HUES48 (cell line): ENCODE measurements around the gene PATJ.

ENCODE experiments used
- H3K27ac ChIP-seq: one replicate; pipeline ENCODE4 v1.7.0; 2013; ENCODE audit warnings: low read depth, low read length, inconsistent platforms
- H3K27me3 ChIP-seq: 2 replicates; pipeline ENCODE4 v1.6.1; 2013; ENCODE audit warnings: mild to moderate bottlenecking, low read length; ENCODE audit not compliant: control insufficient read depth, insufficient read depth
- H3K36me3 ChIP-seq: 2 replicates; pipeline ENCODE4 v1.6.1; 2013; ENCODE audit warnings: low read length; ENCODE audit not compliant: control insufficient read depth, insufficient read depth
- H3K4me1 ChIP-seq: 2 replicates; pipeline ENCODE4 v1.6.1; 2013; ENCODE audit warnings: mild to moderate bottlenecking, low read length; ENCODE audit not compliant: control insufficient read depth, insufficient read depth
- H3K4me3 ChIP-seq: 2 replicates; pipeline ENCODE4 v1.5.1; 2013; ENCODE audit warnings: mild to moderate bottlenecking, low read depth, low read length
- H3K9ac ChIP-seq: 2 replicates; pipeline ENCODE4 v1.6.1; 2013; ENCODE audit warnings: mild to moderate bottlenecking, low read depth, low read length, moderate library complexity
- H3K9me3 ChIP-seq: 2 replicates; pipeline ENCODE4 v1.6.1; 2013; ENCODE audit warnings: low read length; ENCODE audit not compliant: control insufficient read depth, insufficient read depth

PATJ gene

DNA sequence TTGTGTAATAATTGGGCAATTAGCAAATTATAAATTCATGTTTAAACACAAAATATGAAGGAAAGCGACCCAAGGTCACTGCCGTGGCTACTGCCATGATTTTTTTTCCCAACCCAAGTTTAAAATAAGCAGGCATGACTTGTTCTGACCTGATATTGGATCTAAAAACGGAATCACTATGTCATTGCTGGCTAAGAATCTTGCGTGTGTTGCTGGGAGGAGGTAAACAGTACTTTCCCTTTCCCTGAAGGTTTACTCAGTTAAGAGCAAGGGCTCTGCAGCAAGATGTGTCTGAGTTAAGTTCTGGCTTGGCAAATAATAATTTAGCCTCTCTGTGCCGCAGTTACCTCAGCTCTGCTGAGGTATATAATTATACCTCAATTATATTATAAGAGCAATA lies 326.7 kb downstream of the PATJ start:
- H3K27ac ChIP-seq: no peak overlapping the region
- peaks cover 6% of the 10 kb centered on the region; the same call in 1 of the 2 replicates for H3K4me1 ChIP-seq
- no peak overlapping the region for H3K4me3 ChIP-seq
- no peaks in the 10 kb centered on the region for H3K27me3 ChIP-seq
- no peaks in the 10 kb centered on the region for H3K36me3 ChIP-seq
- H3K9ac ChIP-seq: no peak overlapping the region
- peaks cover 7% of the 10 kb centered on the region; the same call in 1 of the 2 replicates for H3K9me3 ChIP-seq

DNA sequence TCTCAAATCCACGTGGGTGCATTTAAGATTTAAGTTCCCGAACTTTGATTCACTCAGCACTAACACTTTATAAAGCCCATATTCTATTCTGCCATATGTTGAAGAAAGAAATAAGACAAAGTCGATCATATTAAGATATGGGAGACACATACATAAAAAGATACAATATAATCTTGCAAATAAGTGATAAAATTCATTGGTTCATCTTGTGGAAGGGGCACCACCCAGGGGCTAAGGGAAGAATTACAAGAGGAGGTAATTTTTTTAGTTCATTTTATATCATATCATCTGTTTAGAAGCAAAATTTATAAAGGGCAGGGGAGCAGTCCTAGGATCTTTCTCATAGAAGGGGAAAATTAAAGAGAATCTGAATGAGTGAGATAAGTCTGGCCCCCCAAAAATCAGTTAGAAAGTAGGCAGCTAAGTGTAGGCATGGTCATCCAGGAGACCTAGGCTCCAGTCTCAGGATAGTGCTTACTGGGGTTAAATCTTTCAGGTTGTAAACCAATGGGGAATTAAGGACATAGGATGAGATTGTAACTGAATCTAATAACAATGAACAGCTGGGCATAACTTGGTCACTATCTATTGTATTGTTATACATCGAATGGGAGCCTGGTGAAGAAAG lies 328.2 kb downstream of the PATJ start:
- H3K27me3 ChIP-seq: no peaks in the 10 kb centered on the region
- H3K9ac ChIP-seq: no peak overlapping the region
- H3K27ac ChIP-seq: no peak overlapping the region
- H3K36me3 ChIP-seq: no peaks in the 10 kb centered on the region
- H3K4me3 ChIP-seq: no peak overlapping the region
- no peaks in the 10 kb centered on the region for H3K4me1 ChIP-seq
- H3K9me3 ChIP-seq: peaks cover 7% of the 10 kb centered on the region; the same call in 1 of the 2 replicates

DNA sequence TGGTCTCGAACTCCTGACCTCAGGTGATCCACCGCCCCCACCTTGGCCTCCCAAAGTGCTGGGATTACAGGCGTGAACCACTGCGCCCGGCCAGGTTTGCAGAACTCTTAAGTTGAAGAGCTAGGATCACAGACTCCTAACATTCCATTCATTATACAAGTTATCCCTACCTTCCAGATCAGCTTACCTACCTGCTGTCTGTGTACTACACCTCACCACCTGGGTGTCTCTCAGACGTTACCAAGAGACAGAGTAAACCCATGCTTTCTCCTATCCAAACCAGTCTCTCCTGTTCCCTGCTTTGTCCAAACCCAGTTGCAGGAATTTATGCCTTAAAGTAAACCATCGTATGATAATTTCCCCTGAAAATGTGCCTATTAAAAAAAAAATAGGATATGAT lies 329.4 kb downstream of the PATJ start:
- no peaks in the 10 kb centered on the region for H3K36me3 ChIP-seq
- no peak overlapping the region for H3K4me3 ChIP-seq
- no peak overlapping the region for H3K9ac ChIP-seq

DNA sequence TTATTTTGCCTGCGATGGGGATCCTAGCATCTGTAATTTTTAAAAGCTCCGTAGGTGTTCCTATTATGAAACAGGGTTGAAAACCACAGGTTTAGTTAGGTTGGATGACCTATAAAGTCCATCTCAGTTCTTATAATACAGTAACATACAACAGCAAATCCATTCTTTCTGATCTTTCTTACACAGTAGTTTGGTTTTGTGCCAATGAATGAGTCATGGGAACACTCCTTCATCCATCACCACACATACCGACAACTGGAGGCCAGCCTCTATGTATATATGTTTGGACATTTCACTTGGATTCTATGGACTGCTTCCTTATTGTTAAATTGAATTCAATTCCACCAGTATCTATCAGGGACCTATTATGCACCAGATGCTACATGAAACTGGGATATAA lies 334.0 kb downstream of the PATJ start:
- no peaks in the 10 kb centered on the region for H3K9me3 ChIP-seq
- no peak overlapping the region for H3K9ac ChIP-seq
- H3K36me3 ChIP-seq: peaks cover 12% of the 10 kb centered on the region; the same call in 1 of the 2 replicates
- H3K4me1 ChIP-seq: no peaks in the 10 kb centered on the region
- H3K27ac ChIP-seq: no peak overlapping the region
- H3K4me3 ChIP-seq: no peak overlapping the region
- no peaks in the 10 kb centered on the region for H3K27me3 ChIP-seq

More for the DNA sequence above, 329.4 kb downstream of the PATJ start:
- 0 out of 2 replicates have a peak, but pooled peaks cover 2% of the 10 kb centered on the region for H3K9me3 ChIP-seq
- H3K4me1 ChIP-seq: no peaks in the 10 kb centered on the region
- H3K27ac ChIP-seq: no peak overlapping the region
- H3K27me3 ChIP-seq: no peaks in the 10 kb centered on the region

DNA sequence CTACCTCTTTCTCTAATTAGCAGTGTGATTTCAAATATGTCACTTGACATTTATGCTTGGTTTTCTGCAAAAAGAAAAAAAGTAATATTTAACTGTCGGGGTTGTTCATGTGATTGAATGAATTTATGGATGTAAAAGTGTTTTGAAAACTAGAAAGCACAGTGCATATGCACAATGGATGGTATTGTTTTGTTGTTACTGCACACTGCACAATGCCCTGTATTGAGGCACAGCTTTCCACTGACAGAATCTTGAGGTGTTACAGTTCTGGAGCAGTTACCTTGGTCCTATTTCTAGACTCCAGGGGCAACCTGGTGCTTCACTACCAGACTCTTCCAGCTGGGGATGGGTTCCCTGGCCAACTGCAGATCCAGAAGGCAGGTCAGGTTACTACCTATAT lies 335.5 kb downstream of the PATJ start:
- Histone ChIP-seq H3K27ac (no peak overlapping the region), H3K4me1 (no peaks in the 10 kb centered on the region), H3K36me3 (peaks cover 12% of the 10 kb centered on the region; the same call in 1 of the 2 replicates), H3K27me3 (no peaks in the 10 kb centered on the region), H3K4me3 (no peak overlapping the region), H3K9ac (no peak overlapping the region), H3K9me3 (no peaks in the 10 kb centered on the region)

DNA sequence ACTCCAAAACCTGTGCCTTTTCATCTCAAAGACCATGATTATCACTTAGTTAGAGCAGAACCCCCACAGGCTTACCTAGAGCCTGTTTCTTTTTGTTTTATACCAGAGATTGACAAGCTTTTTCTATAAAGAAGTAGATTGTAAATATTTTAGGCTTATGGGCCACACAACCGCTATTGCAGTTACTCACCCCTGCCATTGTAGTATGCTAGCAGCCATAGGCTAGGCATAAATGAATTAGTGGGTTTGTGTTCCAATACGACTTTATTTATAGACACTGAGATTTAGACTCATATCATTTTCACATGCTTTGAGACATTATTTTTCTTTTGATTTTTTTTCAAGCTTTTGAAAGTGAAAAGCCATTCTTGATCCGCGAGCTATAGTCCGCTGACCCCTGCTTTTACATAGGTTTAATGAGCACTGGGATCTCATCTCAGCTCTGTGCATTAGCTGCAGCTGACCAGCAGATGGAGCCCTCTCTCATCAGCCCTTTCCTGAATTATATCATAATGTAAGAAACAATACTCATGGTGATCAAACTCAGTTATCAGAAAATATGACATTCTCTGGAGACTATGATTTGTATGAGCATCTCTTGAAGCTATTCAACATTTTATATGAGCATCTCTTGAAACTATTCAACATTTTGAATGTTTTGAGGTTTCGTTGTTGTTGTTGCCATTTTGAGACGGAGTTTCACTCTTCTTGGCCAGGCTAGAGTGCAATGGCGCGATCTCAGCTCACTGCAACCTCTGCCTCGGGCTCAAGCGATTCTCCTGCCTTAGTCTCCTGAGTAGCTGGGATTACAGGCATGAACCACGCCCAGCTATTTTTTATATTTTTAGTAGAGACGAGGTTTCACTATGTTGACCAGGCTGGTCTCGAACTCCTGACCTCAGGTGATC lies 340.4 kb downstream of the PATJ start:
- no peak overlapping the region for H3K9ac ChIP-seq
- no peaks in the 10 kb centered on the region for H3K4me1 ChIP-seq
- H3K27me3 ChIP-seq: no peaks in the 10 kb centered on the region
- H3K36me3 ChIP-seq: peaks cover 17% of the 10 kb centered on the region
- H3K9me3 ChIP-seq: no peaks in the 10 kb centered on the region
- no peak overlapping the region for H3K4me3 ChIP-seq
- H3K27ac ChIP-seq: no peak overlapping the region

DNA sequence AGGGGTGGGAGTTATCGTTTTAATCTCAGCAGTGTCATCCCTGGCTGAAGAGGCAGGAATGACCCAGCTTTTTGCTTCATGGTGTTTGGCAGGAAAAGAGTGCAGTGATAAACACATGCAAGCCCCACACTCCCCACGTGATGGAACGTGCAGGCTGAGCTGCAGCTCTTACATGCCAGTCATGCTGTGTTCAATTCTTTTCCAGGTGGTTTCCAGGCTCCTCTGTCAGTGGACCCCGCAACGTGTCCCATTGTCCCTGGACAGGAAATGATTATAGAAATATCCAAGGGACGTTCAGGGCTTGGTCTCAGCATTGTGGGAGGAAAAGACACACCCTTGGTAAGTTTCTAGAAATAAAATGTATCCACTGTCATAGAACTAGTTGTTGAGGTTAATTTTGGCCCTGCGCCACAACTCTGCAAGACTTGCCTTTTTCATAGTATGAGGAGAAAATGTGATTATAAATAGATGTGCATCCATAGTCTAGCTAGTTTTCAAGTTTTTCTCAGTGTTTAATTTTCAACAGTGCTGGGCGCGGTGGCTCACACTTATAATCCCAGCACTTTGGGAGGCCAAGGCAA lies 342.1 kb downstream of the PATJ start:
- Histone ChIP-seq H3K27me3 (no peaks in the 10 kb centered on the region), H3K9ac (no peak overlapping the region)

DNA sequence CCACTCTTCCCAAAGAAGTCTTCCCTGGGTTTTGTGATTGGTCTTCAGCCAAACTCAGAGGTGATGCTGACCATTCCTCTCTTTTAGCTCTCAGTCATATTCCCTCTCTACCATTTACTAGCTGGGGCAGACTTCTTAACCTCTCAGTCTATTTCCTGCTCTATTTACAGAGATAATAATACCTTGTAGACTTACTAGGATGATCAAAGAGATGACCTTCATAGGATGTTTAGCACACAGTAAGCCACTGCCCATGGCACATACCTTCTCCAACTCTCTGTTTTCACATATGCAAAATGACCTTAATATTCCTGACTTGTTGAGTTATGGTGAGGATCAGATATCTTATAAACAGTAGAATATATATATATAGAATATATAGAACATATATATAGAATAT lies 346.2 kb downstream of the PATJ start:
- Histone ChIP-seq H3K27ac (no peak overlapping the region), H3K4me3 (no peak overlapping the region), H3K4me1 (peaks cover 5% of the 10 kb centered on the region; the same call in 1 of the 2 replicates), H3K27me3 (no peaks in the 10 kb centered on the region), H3K36me3 (peaks cover 10% of the 10 kb centered on the region; the same call in 1 of the 2 replicates), H3K9me3 (no peaks in the 10 kb centered on the region), H3K9ac (no peak overlapping the region)

More for the DNA sequence above, 342.1 kb downstream of the PATJ start:
- Histone ChIP-seq H3K36me3 (peaks cover 20% of the 10 kb centered on the region), H3K27ac (no peak overlapping the region), H3K9me3 (no peaks in the 10 kb centered on the region), H3K4me3 (no peak overlapping the region), H3K4me1 (no peaks in the 10 kb centered on the region)

DNA sequence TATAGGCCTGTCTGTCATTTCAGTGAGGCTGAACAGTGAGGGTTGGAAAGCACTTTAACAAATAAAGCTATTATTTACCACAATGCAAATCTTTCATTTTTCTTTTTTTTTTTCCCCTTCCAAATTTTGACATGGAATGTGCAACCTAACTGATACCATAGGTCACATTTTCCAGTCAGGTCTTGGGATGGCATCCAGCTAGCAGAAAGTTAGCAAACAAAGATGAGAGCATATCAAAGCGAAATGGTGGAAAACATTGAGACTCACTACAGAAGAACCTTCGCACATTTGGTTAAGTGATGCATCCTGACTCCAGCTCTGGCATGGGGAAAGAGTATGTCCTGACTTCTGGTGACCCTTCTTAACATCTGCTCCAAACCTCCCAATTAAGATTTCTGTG lies 347.3 kb downstream of the PATJ start:
- Histone ChIP-seq H3K4me3 (no peak overlapping the region), H3K9me3 (no peaks in the 10 kb centered on the region), H3K27me3 (no peaks in the 10 kb centered on the region), H3K4me1 (peaks cover 5% of the 10 kb centered on the region; the same call in 1 of the 2 replicates), H3K27ac (peak overlapping the region; percentile 4), H3K9ac (no peak overlapping the region), H3K36me3 (peaks cover 8% of the 10 kb centered on the region; the same call in 1 of the 2 replicates)

DNA sequence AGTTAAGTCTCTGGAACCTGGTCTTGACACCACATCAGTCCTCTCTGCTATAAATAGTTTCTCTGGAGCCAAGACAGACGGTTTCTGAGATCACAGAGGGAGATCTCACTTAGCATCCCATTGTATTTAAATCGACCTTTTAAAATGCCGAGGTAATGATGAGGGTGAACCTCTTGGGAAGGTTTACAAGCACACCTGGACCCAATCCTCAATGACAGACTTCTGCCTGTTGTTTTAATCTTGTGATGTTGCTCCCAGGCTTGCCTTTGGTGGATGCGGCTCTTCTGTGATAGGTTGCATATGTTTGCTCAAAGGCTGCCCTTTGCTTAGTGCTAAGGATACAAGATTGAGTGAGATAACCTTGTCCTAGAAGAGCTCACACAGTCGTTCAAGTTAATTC lies 347.7 kb downstream of the PATJ start:
- Histone ChIP-seq H3K27me3 (no peaks in the 10 kb centered on the region), H3K9me3 (no peaks in the 10 kb centered on the region), H3K4me3 (no peak overlapping the region), H3K27ac (no peak overlapping the region), H3K36me3 (peaks cover 5% of the 10 kb centered on the region; the same call in 1 of the 2 replicates), H3K4me1 (peaks cover 5% of the 10 kb centered on the region; the same call in 1 of the 2 replicates), H3K9ac (no peak overlapping the region)
